GM06990 (cell line): Measurements from ENCODE around the gene CLNK.
A peak's percentile ranks its signal among the peaks of the same experiment; 100 is the strongest.

Source experiments
- DNase-seq: peaks from one replicate; pipeline ENCODE4 v3.0.0-alpha.2; 2011; ENCODE audit not compliant: insufficient read length; ENCODE audit errors: extremely low read depth
- H3K27me3 ChIP-seq: replicated peaks from 2 replicates; pipeline ENCODE4 v1.6.0; 2011; ENCODE audit warnings: low read length; ENCODE audit not compliant: control insufficient read depth, insufficient read depth
- H3K36me3 ChIP-seq: 2 replicates; pipeline ENCODE4 v1.5.1; 2011; ENCODE audit warnings: low read length; ENCODE audit not compliant: control insufficient read depth, insufficient read depth
- H3K4me3 ChIP-seq: replicated peaks from 2 replicates; pipeline ENCODE4 v1.5.1; 2011; ENCODE audit warnings: low read depth, mild to moderate bottlenecking, control low read depth, low read length
- CTCF ChIP-seq: IDR thresholded peaks from 2 replicates; pipeline ENCODE4 v1.5.1; 2011; ENCODE audit warnings: low read length, control low read depth, mild to moderate bottlenecking, inconsistent platforms; ENCODE audit not compliant: insufficient read depth, poor library complexity, severe bottlenecking

CLNK gene

GRCh38 chr4:10462876-10463275, 221.7 kb downstream of the CLNK start:
- Histone ChIP-seq H3K4me3 (no peak overlapping the region), H3K36me3 (no peaks in the 10 kb centered on the region), H3K27me3 (no peaks in the 10 kb centered on the region)
- no peak for TF ChIP-seq CTCF
- DNase-seq: no peak

GRCh38 chr4:10461850-10462400, 222.6 kb downstream of the CLNK start:
- no peak for DNase-seq
- no peak for TF ChIP-seq CTCF
- Histone ChIP-seq H3K27me3 (no peaks in the 10 kb centered on the region), H3K36me3 (no peaks in the 10 kb centered on the region), H3K4me3 (no peak overlapping the region; the same call in 1 of the 2 replicates)

GRCh38 chr4:10461091-10461849, 223.3 kb downstream of the CLNK start:
- Histone ChIP-seq H3K27me3 (no peaks in the 10 kb centered on the region), H3K36me3 (no peaks in the 10 kb centered on the region), H3K4me3 (peak overlapping the region; percentile 36)
- TF ChIP-seq CTCF: peak; percentile 46
- peak; percentile 88 for DNase-seq

- no peak for DNase-seq
- TF ChIP-seq CTCF: no peak
- H3K27me3 ChIP-seq: no peaks in the 10 kb centered on the region
- H3K4me3 ChIP-seq: no peak overlapping the region
- no peaks in the 10 kb centered on the region for H3K36me3 ChIP-seq
These were observed 224.1 kb downstream of the CLNK start for GRCh38 chr4:10460313-10461047.

- no peaks in the 10 kb centered on the region for H3K27me3 ChIP-seq
These were observed 225.3 kb downstream of the CLNK start for GRCh38 chr4:10459305-10459704.

More at GRCh38 chr4:10459305-10459704, 225.3 kb downstream of the CLNK start:
- H3K36me3 ChIP-seq: no peaks in the 10 kb centered on the region; the same call in 1 of the 2 replicates
- DNase-seq: no peak
- TF ChIP-seq CTCF: no peak
- H3K4me3 ChIP-seq: no peak overlapping the region
